Stimulated activated CD8-positive, alpha-beta memory T cell treated with anti-CD3 and anti-CD28 coated beads, Interleukin-4, amount 100 ng/mL, for 48 hours (primary cell): ENCODE data around the gene GLUL.
"Not testable (repeated sequence)": the region's sequence is repeated elsewhere in the genome, so short reads cannot be mapped to it uniquely, and the experiment has no call there.

Experiments
- DNase-seq: peaks from one replicate; pipeline ENCODE4 v3.0.0-alpha.2; 2020

The GLUL gene

GRCh38 chr1:182359645-182360044 lies 31.9 kb downstream of the GLUL start:
- no peak for DNase-seq

GRCh38 chr1:182357913-182358312 lies 33.7 kb downstream of the GLUL start:
- no peak for DNase-seq

GRCh38 chr1:182357171-182357570 lies 34.4 kb downstream of the GLUL start:
- no peak for DNase-seq

GRCh38 chr1:182355723-182356098 lies 35.9 kb downstream of the GLUL start:
- no peak for DNase-seq

GRCh38 chr1:182351790-182352364 lies 39.7 kb downstream of the GLUL start:
- DNase-seq, result no peak

- DNase-seq, result no peak
Measured at GRCh38 chr1:182350839-182351238, 40.8 kb downstream of the GLUL start.

- DNase-seq, result no peak
Measured at GRCh38 chr1:182348961-182349747, 42.4 kb downstream of the GLUL start.

GRCh38 chr1:182347019-182347418 lies 44.6 kb downstream of the GLUL start:
- no peak for DNase-seq

- no peak for DNase-seq
Measured at GRCh38 chr1:182340233-182341058, 51.1 kb downstream of the GLUL start.

- DNase-seq, result no peak
Measured at GRCh38 chr1:182339684-182340083, 51.9 kb downstream of the GLUL start.

GRCh38 chr1:182338806-182339370 lies 52.7 kb downstream of the GLUL start:
- no peak for DNase-seq

- no peak for DNase-seq
Measured at GRCh38 chr1:182337736-182338571, 53.6 kb downstream of the GLUL start.

GRCh38 chr1:182335771-182336566 lies 55.6 kb downstream of the GLUL start:
- no peak for DNase-seq

GRCh38 chr1:182333071-182333571 lies 58.5 kb downstream of the GLUL start:
- DNase-seq, result not testable (repeated sequence)

GRCh38 chr1:182332261-182333060 lies 59.1 kb downstream of the GLUL start:
- DNase-seq, result no peak
